NT2/D1 (cell line): ENCODE measurements around the gene IKZF4.

ENCODE experiments used
- DNase-seq: peaks from one replicate; pipeline ENCODE4 v3.0.0-alpha.2; 2011; ENCODE audit warnings: low read depth, low spot score
- H3K27me3 ChIP-seq: 2 replicates; pipeline ENCODE4 v1.6.0; 2011; ENCODE audit warnings: mild to moderate bottlenecking; ENCODE audit not compliant: insufficient read length, insufficient read depth
- H3K36me3 ChIP-seq: 2 replicates; pipeline ENCODE4 v1.6.1; 2011; ENCODE audit warnings: mild to moderate bottlenecking, low read length, mixed read lengths; ENCODE audit not compliant: insufficient read depth, insufficient read length
- H3K4me1 ChIP-seq: 2 replicates; pipeline ENCODE4 v1.5.1; 2011; ENCODE audit not compliant: insufficient read depth, insufficient read length
- H3K4me3 ChIP-seq: 2 replicates; pipeline ENCODE4 v1.5.1; 2011; ENCODE audit warnings: low read depth; ENCODE audit not compliant: insufficient read length
- H3K9ac ChIP-seq: 2 replicates; pipeline ENCODE4 v1.6.0; 2011; ENCODE audit warnings: low read depth; ENCODE audit not compliant: insufficient read length
- H3K9me3 ChIP-seq: 2 replicates; pipeline ENCODE4 v1.5.1; 2011; ENCODE audit warnings: mild to moderate bottlenecking, low read length; ENCODE audit not compliant: insufficient read depth
- SUZ12 ChIP-seq: IDR thresholded peaks from 2 replicates; pipeline ENCODE4 v1.6.1; 2011; ENCODE audit not compliant: insufficient read length, insufficient read depth; ENCODE audit errors: extremely low read depth
- YY1 ChIP-seq: IDR thresholded peaks from 2 replicates; pipeline ENCODE4 v1.6.1; 2011; ENCODE audit not compliant: insufficient read length, insufficient read depth
- ZNF274 ChIP-seq: IDR thresholded peaks from 2 replicates; pipeline ENCODE4 v1.6.1; 2011; ENCODE audit warnings: mild to moderate bottlenecking, low read depth, low read length

Gene IKZF4

DNA sequence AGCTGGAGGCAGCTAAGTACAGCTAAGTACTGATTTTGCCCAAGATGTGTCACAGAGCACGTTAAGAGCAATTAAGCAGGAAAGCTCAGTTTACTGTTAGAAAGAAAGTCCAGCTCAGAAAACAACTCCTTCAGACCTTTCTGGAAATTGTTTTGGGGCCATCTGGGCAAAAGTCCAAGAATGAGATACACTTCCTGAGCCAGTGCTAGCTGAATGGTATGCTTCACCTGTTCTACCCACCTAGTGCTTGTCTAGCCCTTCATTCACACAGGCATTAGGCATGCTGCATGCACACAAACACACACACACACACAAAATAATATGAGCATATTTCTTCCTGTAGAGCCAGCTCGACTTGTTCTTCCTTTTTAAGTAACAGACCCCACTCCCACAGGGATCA is 6.6 kb upstream of the IKZF4 start:
- TF ChIP-seq ZNF274 (no peak), YY1 (no peak), SUZ12 (no peak)
- Histone ChIP-seq H3K27me3 (no peaks in the 10 kb centered on the region), H3K4me3 (no peak overlapping the region), H3K9ac (no peak overlapping the region), H3K4me1 (no peaks in the 10 kb centered on the region), H3K36me3 (no peaks in the 10 kb centered on the region), H3K9me3 (no peaks in the 10 kb centered on the region)
- DNase-seq, result no peak

DNA sequence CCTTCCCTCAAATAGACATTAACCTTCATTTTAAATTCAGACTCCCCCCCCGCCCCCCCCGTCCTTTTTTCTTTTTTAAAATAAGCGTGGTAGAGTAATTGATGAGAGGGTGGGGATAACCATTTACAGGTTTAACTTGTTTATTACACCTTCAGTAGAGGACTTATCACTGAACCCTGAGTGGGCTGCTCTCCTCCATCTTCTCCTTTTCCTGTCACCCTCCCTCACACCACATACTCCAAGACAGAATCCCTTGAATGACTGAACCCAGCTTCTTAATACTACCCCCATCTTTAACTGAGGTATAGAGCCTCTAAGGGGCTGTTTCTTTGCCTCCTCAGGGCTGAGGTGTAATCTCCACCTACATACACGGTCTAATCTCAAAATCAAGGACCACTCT is 3.7 kb upstream of the IKZF4 start:
- H3K36me3 ChIP-seq, result no peaks in the 10 kb centered on the region
- DNase-seq, result no peak
- H3K9ac ChIP-seq, result no peak overlapping the region
- no peak for TF ChIP-seq ZNF274
- no peak for TF ChIP-seq YY1
- TF ChIP-seq SUZ12, result no peak
- no peak overlapping the region for H3K4me3 ChIP-seq
- no peaks in the 10 kb centered on the region for H3K9me3 ChIP-seq
- H3K27me3 ChIP-seq, result no peaks in the 10 kb centered on the region
- H3K4me1 ChIP-seq, result peaks cover 7% of the 10 kb centered on the region

DNA sequence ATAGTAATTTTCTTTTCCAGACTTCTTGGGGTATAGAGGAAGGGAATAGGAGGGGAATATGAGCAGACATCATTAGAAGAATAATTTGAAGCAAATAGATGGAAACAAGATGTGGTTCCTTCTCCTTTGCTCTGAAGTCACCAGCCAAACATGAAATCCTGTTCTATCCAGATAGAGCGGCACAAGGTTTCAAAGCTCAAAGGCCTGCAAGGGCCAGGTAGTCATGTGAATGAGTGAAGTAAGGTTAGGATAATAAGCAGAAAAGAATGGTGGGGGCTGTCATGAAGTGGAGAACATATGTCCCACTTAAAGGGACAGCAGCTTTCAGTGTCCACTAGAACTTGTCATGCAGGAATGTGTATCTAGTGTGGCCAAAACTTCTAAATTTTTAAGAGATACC is 2.5 kb upstream of the IKZF4 start:
- no peak for TF ChIP-seq ZNF274
- TF ChIP-seq YY1, result no peak
- TF ChIP-seq SUZ12, result no peak
- DNase-seq, result no peak
- no peak overlapping the region for H3K4me3 ChIP-seq

DNA sequence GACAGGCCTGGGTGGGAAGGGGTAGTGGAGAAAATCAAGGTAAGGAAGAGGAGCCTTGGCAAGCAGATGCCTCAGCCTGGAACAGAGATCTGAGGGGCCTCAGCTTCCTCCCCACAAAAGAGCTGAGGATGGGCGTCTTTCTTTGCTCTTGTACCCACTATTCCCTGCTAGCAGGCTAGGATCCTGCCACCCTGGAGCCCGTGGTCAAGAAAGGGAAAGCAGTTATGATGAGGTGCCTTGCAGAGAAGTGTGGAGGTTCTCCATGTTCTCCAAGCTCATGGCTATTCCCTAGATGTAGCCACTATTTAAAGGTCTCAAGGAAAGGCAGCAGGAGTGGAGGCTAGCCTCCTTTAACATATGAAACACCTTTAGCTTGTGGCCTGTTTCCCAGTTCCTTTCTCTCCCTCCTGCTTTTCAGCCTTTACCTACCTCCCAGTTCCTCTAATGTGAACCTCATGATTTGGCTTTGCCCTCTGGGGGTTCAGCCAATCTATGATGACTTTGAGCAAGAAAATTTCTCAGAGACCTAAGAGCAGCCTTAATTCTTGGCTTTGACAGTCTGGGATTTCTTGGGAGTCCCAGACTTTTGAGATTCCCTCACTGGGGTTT is 1.1 kb downstream of the IKZF4 start:
- H3K36me3 ChIP-seq, result peaks cover 14% of the 10 kb centered on the region
- H3K9me3 ChIP-seq, result no peaks in the 10 kb centered on the region
- H3K4me3 ChIP-seq, result peak overlapping the region; percentile 58
- TF ChIP-seq SUZ12 (no peak), YY1 (no peak), ZNF274 (no peak)
- peaks cover 10% of the 10 kb centered on the region for H3K4me1 ChIP-seq
- no peak for DNase-seq
- no peaks in the 10 kb centered on the region for H3K27me3 ChIP-seq
- H3K9ac ChIP-seq, result peak overlapping the region; percentile 79

More for the DNA sequence above, 2.5 kb upstream of the IKZF4 start:
- no peaks in the 10 kb centered on the region for H3K36me3 ChIP-seq
- no peak overlapping the region for H3K9ac ChIP-seq
- H3K27me3 ChIP-seq, result no peaks in the 10 kb centered on the region
- H3K9me3 ChIP-seq, result no peaks in the 10 kb centered on the region
- peaks cover 7% of the 10 kb centered on the region for H3K4me1 ChIP-seq

DNA sequence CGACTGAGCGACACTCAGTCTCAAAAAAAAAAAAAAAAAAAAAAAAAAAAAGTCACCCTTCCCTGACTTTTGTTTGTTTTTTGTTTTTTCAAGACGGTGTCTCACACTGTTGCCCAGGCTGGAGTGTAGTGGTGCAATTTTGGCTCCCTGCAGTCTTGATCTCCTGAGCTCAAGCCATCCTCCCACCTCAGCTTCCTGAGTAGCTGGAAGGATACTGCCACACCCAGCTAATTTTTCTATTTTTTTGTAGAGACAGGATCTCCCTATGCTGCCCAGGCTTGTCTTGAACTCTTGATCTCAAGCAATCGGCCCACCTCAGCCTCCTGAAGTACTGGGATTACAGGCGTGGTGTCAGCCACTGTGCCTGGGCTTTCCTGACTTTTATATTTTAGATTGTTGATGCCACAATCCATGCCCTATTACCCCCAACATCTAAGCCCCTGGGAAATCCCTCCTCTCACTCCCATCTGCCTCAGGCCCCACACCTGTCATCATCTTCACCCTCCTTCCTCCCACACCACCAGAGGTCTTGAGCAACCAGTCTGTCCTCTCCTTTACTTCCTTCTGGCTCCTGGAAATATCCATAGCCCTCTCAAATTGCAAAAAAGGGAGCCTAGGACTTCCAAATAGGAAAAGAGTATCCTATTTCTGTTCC is 7.8 kb downstream of the IKZF4 start:
- TF ChIP-seq YY1, result no peak
- TF ChIP-seq SUZ12, result no peak
- no peak for TF ChIP-seq ZNF274
- no peaks in the 10 kb centered on the region for H3K27me3 ChIP-seq
- H3K4me1 ChIP-seq, result peaks cover 3% of the 10 kb centered on the region
- peaks cover 47% of the 10 kb centered on the region for H3K36me3 ChIP-seq
- no peak overlapping the region for H3K9ac ChIP-seq
- no peak overlapping the region for H3K4me3 ChIP-seq
- H3K9me3 ChIP-seq, result no peaks in the 10 kb centered on the region
- DNase-seq, result no peak

DNA sequence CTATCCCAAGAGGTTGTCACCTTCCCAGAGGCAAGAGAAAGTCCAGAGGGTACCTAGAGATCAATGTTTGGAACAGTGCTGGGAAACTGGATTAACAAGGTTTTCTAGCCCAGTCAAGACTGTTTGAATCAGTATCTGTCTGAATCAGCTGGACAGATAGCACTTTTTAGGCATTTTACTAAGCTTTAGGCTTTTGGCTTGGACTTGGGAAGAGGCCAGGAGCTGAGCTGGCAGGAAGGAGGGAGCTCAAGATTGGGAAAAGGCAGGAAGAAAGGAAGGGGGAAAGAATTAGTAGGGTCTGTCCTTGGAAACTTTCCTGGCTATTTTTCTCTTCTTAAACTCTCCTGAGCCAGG is 8.3 kb downstream of the IKZF4 start:
- Histone ChIP-seq H3K4me1 (peaks cover 3% of the 10 kb centered on the region), H3K36me3 (peaks cover 47% of the 10 kb centered on the region), H3K9me3 (no peaks in the 10 kb centered on the region), H3K4me3 (no peak overlapping the region), H3K9ac (no peak overlapping the region), H3K27me3 (no peaks in the 10 kb centered on the region)
- no peak for DNase-seq
- no peak for TF ChIP-seq ZNF274
- TF ChIP-seq SUZ12, result no peak
- no peak for TF ChIP-seq YY1

DNA sequence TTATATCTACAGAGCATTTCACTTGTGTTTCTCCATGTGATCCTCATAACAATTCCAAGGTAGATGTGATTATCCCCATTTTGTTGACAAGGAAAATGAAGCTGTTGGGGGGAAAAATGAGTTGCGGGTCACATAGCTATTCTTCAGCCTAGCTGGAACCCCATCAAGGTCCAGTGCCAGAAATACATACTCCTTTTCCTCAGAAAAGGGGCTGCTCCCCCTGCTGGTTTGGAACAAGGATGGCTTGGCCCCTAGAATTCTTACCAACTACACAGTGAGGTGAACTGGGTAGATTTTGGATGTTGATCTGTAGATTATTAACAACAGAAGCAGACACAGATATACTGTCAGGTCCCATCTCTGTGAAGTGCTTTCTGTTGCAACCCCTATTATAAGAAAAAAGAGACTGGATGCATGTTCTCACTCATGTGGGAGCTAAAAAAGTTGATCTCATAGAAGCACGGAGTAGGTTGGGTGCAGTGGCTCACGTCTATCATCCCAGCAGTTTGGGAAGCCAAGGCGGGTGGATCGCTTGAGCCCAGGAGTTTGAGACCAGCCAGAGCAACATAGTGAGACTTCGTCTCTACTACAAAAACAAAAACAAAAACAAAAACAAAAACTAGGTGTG is 8.9 kb downstream of the IKZF4 start:
- peaks cover 51% of the 10 kb centered on the region for H3K36me3 ChIP-seq
- TF ChIP-seq ZNF274 (no peak), YY1 (no peak), SUZ12 (no peak)
- H3K9ac ChIP-seq, result no peak overlapping the region
- no peaks in the 10 kb centered on the region for H3K9me3 ChIP-seq
- no peak overlapping the region for H3K4me3 ChIP-seq
- peaks cover 3% of the 10 kb centered on the region for H3K4me1 ChIP-seq
- no peak for DNase-seq
- no peaks in the 10 kb centered on the region for H3K27me3 ChIP-seq
